ENCODE results near the gene USP22. TPM values are rescaled to one million over a fixed set of nuclear protein-coding genes. Genes with fewer than 3 reads are reported as not detected.
A peak's percentile ranks its signal among the peaks of the same experiment; 100 is the strongest.

USP22 gene
- total and polyA plus RNA-seq, 3 donors from 2014 or later = 96.3 to 216 (median 161) TPM

DNA sequence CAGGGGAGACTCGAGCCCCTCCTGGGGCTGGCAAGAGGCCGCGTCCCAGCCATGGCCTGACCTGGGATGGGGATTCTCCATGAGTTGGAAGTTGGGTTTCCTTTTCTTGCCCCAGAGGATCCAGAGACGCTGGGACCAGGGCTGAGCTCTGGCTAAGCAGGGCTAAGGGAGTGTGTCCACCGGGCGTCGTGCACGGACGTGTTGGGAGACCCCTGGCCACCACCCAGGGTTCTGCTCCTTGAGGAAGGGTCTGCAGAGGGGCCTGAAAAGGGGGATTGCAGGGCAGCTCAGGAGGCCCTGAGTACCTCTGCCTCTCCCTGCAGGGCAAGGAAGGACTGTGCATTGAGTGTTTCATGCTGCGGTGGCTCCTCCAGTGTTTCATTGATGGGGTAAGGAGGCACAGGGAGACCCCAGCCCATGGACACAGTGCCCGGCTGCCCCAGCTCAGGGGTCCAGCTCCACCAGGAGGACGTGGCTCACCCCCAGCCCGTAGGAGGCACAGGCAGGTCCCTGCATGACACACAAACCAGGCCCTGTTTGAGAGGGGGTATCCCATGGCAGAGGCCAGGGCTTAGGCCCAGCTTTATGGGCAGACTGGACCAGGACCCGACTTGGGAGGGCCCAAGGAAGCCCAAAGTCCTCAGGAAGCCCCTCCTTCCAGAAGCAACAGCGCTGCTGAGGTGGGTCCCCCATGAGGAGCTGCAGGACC lies 47.5 kb downstream of the USP22 start:
- no peaks in the 10 kb centered on the region for H3K9me3 ChIP-seq
- intact Hi-C loops (cut with DNase I; ENCODE audit: low total_unique reads) = no loop called here
- WGBS, 2 donors = 90 to 100% methylated on average over 5 to 15 of the region's 15 CpGs
- H3K27ac ChIP-seq = no peak overlapping the region
- TF ChIP-seq POLR2A (IDR thresholded peaks at IDR 0.05) = no peak
- TF ChIP-seq, protein P1, sequence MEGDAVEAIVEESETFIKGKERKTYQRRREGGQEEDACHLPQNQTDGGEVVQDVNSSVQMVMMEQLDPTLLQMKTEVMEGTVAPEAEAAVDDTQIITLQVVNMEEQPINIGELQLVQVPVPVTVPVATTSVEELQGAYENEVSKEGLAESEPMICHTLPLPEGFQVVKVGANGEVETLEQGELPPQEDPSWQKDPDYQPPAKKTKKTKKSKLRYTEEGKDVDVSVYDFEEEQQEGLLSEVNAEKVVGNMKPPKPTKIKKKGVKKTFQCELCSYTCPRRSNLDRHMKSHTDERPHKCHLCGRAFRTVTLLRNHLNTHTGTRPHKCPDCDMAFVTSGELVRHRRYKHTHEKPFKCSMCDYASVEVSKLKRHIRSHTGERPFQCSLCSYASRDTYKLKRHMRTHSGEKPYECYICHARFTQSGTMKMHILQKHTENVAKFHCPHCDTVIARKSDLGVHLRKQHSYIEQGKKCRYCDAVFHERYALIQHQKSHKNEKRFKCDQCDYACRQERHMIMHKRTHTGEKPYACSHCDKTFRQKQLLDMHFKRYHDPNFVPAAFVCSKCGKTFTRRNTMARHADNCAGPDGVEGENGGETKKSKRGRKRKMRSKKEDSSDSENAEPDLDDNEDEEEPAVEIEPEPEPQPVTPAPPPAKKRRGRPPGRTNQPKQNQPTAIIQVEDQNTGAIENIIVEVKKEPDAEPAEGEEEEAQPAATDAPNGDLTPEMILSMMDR (IDR thresholded peaks at IDR 0.05) = no peak
- no peaks in the 10 kb centered on the region for H3K36me3 ChIP-seq (ENCODE audit: low read depth, missing control alignments)
- no peak for DNase-seq
- peaks cover 18% of the 10 kb centered on the region for H3K4me1 ChIP-seq
- H3K4me3 ChIP-seq = no peak overlapping the region
- no peaks in the 10 kb centered on the region for H3K27me3 ChIP-seq

- intact Hi-C loops (cut with DNase I; ENCODE audit: low total_unique reads) = no loop called here
- Histone ChIP-seq H3K27ac (no peak overlapping the region), H3K4me1 (peaks cover 18% of the 10 kb centered on the region), H3K4me3 (no peak overlapping the region), H3K9me3 (no peaks in the 10 kb centered on the region), H3K27me3 (no peaks in the 10 kb centered on the region), H3K36me3 (ENCODE audit: low read depth, missing control alignments) (no peaks in the 10 kb centered on the region)
- TF ChIP-seq, protein P1 (IDR thresholded peaks at IDR 0.05) = no peak
- TF ChIP-seq POLR2A (IDR thresholded peaks at IDR 0.05) = no peak
- no peak for DNase-seq
- WGBS, 2 donors = 90 to 91% methylated on average over 2 to 6 of the region's 6 CpGs
These were observed 48.0 kb downstream of the USP22 start for GRCh38 chr17:20994779-20995149.

- no peak for DNase-seq
- Histone ChIP-seq H3K4me3 (no peak overlapping the region), H3K4me1 (peaks cover 14% of the 10 kb centered on the region), H3K27me3 (no peaks in the 10 kb centered on the region), H3K36me3 (ENCODE audit: low read depth, missing control alignments) (no peaks in the 10 kb centered on the region), H3K9me3 (no peaks in the 10 kb centered on the region), H3K27ac (no peak overlapping the region)
- TF ChIP-seq, protein P1 (IDR thresholded peaks at IDR 0.05) = no peak
- no peak for TF ChIP-seq POLR2A (IDR thresholded peaks at IDR 0.05)
- WGBS, 2 donors = 91 to 97% methylated on average over 16 of the region's 18 CpGs
- intact Hi-C loops (cut with DNase I; ENCODE audit: low total_unique reads) = no loop called here
These were observed 48.7 kb downstream of the USP22 start for GRCh38 chr17:20993863-20994778.

DNA sequence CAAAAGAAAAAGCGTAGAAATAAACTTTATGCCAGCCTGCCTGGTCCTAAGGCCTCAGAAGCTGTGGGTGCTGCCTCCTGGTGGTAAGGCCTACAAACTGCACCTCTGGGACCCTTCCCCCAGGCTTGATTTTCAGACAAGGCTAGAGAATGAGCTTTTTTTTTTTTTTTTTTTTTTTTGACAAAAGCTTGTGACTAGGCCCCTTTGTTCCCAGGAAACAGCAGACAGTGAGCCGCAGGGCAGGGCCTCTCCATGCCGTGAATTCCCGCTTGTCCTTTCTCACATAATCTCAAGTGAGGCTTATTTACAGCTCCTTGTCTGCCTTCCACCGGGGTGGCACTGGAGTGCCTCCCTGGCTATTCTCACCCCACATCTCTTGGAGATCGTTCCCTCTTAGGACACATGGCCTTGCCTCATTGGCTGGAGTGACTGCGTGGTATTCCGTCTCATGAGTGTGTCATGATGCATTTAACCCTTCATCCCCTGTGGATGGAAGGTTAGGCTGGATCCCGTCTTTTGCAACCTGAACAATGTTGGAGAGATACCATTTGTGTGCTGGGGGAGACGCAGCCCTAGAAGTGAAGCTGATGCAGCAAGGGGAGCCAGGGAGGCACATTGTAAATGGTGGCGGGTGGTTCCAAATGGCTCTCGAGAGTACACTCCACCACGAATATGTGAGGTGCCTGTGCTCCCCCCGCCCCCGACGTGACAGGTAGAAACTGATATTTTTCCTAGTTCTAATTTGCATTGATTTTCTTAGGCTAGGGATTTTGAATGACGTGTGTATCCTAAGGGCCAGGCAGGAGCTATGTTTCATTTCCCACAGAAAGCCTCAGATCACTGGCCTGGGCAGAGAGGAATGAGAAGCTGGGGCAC lies 49.6 kb downstream of the USP22 start:
- no peaks in the 10 kb centered on the region for H3K36me3 ChIP-seq (ENCODE audit: low read depth, missing control alignments)
- intact Hi-C loops (cut with DNase I; ENCODE audit: low total_unique reads) = no loop called here
- H3K4me1 ChIP-seq = peaks cover 6% of the 10 kb centered on the region
- no peaks in the 10 kb centered on the region for H3K27me3 ChIP-seq
- peak; percentile 77 for DNase-seq
- TF ChIP-seq, protein P1 (IDR thresholded peaks at IDR 0.05) = peak; percentile 76 to 89 (median 82)
- no peak for TF ChIP-seq POLR2A (IDR thresholded peaks at IDR 0.05)
- H3K4me3 ChIP-seq = no peak overlapping the region
- no peaks in the 10 kb centered on the region for H3K9me3 ChIP-seq
- WGBS, 2 donors = 63 to 82% methylated on average over 17 of the region's 17 CpGs
- H3K27ac ChIP-seq = no peak overlapping the region

Data from testis (tissue), 3 donors.